Measurements from ENCODE around the gene CALU.

CALU gene

DNA sequence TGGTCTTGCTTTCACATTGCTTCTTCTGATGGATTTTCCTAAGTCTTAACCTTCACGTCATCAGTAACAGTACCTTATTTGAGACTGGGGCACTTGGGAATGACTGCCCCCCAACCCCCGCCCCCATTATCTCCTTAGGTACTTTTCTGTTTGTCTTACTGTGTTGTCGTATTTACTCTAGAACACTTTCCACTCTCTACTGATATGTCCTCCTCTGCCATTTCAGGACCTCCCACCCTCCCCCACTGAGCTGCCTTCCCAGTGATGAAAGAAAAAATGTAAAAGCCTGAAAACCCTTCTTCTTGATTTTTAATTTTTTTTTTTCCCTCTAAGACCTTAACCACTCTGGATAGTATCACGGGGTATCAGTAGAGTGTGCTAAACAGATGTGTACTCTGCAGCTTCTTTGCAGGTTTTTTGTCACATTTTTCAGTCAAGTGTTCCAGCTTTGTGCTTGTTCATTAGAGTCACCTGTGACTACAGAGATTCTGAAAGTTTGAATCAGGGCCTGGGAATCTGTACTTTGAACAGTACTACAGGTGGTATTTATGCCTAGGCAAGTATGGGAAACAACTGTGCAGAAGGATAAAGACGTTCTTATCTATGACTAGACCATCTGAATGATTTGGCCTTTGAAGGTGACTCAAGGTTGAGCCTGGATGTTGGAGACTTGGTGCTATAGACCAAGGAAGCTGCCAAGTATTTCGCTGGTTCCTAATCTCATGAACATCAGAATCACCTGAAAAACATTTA is 8.3 kb downstream of the CALU start:
- no peak for DNase-seq (ENCODE audit: low read depth in 3 of 3)

DNA sequence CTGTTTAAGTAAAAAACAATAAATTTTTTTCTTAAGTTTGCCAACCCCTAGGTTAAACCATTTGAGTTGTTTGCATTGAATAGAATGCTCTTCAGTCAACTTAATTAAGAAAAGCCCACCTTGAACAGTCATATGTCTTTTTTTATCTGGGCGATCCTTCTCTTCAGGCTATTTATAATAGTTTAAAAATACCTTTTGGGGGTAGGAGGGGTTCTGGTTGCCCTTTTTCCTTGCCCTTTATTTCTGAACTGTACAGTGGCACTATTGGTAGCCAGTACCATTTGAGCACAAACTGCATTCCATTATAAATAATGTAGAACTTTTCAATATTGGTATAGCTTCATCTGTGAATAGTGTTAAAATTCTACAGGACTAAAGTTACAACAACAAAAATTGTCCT is 13.1 kb downstream of the CALU start:
- no peak for DNase-seq (ENCODE audit: low read depth in 3 of 3)

DNA sequence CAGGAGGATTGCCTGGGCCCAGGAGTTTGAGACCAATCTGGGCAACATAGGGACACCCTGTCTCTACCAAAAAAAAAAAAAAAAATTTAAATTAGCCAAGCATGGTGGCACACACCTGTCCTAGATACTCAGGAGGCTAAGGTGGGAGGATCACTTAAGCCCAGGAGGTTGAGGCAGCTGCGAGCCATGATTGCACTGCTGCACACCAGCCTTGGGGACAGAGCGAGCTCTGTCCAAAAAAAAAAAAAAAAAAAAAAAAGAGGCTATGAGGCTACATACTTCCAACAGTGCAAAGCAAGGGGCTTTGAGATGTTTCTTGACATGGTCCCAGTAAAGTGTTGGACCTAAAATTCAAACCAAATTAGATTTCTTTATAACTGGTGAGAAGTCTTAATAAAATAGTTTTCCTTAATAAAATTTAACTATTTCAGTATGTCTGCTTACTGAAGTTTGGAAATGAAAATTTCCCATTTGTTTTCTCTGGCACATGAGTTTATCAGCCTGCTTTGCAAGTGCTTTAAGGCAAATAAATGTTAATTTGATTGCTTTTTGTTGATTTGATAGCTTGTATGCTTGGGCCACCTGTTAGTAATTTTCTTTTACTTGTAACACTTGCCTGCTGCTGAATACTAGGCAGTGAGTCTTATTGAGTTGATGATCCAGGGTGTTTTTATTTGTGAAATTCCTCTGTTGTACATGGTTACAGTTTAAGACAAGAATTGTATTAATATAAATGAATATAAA is 16.1 kb downstream of the CALU start:
- no peak for DNase-seq (ENCODE audit: low read depth in 3 of 3)

DNA sequence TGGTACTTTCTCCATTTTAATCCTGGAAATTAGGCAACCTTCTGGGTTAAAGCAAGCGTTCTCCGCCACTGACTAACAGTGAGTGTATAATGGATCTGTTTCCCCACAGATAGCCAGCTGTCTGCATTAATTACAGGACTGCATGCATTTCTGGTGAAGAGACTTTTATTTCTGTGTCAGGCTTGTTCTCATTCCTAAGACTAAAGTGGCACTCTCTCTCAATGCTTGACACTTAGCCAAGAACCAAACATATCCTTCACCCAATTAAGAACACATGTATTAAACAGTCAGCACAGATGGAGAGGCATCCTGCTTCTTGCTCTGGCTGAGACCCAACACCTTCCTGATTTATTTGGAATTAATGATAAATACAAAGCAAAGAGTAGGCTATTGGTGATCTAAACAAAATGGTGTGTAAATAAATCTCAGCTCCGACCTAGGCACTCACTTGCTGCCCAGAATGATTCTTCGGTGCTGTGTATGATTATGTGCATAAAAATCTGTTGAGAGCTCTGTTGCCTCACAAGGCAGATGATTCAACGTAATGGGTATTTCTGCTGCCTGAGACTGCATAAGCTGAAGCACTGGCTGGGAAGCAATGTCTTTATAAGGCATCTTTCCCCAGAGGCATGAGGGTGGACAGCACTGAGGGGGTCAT is 16.8 kb downstream of the CALU start:
- DNase-seq (ENCODE audit: low read depth in 3 of 3), result no peak

DNA sequence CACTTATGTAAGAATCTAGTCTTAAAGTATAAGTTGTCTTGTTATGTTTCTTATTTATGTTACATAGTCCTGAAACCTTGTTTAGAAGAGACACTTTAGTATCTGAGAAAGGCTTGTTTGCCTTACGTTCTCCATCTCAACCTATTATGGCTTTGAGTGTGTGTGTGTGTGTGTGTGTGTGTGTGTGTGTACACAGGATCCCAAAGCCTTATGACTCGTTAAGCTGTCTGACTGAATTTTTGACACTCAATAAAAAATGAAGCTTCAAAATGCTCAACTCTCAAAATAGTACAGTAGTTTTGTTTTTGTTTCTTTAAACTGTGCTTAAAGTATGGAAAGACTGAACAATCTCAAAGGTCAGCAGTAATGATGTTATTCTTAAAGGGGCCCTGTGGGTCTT is 18.0 kb downstream of the CALU start:
- DNase-seq (ENCODE audit: low read depth in 3 of 3), result no peak

DNA sequence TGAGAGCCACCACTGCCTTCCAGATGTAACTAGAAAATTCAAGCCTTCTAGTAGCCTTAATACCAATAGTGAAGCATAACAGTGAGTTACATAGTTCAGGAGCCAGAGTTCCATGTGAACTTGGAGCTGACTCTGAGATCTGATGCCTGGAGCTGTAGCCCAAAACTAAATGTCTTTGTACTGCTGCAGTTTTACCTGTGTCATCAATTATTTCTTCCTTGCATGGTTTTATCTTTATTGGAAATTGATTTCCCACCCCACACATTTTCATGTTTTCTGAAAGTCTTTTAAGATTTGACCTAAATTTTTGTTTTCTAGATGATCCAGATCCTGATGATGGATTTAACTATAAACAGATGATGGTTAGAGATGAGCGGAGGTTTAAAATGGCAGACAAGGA is 19.4 kb downstream of the CALU start:
- no peak for DNase-seq (ENCODE audit: low read depth in 3 of 3)

DNA sequence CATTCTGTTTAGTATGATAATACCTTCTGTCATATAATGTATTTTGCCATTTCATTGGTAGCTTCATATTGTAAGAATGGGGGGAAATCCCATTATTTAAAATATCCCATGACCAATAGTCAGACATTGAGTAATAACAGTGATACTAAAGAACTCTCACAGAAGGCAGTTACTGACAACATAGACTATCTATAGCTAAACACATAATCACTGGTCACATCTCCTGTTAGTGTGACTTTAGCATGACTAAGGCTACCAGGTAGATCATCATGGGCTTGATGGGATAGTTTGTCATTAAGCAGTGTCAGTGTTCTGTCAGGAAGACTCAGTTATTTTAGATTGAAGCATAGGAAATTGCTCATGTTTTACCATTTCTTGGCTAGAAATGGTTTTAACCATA is 20.1 kb downstream of the CALU start:
- no peak for DNase-seq (ENCODE audit: low read depth in 3 of 3)

DNA sequence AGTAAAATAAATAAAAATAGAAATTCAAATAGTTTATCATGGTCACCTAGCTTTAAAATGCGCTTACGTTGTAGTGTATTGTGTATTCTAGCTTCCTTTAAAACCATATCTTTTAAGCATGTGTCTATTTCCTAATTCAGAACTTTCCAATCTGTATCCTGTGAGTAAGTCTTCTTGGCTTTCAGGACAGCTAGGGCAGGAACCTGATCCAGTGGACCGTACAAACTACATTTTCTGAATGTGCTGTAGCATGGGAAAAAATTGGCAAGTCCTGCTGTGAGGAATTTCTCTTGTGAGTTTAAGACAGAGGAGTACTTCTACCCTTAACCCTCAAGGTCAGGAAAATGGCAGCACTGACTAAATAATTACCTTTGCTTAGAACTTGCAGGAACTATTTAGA is 24.4 kb downstream of the CALU start:
- DNase-seq (ENCODE audit: low read depth in 3 of 3), result no peak

DNA sequence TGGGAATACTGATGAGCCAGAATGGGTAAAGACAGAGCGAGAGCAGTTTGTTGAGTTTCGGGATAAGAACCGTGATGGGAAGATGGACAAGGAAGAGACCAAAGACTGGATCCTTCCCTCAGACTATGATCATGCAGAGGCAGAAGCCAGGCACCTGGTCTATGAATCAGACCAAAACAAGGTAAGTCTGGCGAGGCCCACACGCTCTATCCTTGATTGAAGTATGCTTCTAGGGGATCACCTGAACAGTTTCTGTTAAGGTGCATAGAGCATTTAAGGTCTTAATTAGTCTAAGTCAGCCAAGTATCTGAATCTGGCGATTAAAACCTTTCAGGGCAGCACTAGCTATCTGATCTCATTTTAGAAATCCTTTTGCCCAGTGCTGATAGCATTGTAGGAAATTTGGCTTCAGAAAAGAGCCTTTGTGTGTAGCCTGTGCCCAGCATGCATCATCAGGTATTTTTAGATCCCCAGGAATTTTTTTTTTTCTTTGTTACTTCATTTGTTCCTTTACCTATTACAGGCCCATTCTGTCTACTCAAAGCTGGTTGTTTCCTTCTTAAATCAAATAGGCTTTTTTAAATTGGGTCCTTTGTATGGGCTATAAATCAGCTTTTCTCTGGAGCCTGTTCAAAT is 28.4 kb downstream of the CALU start:
- DNase-seq (ENCODE audit: low read depth in 3 of 3), result no peak

DNA sequence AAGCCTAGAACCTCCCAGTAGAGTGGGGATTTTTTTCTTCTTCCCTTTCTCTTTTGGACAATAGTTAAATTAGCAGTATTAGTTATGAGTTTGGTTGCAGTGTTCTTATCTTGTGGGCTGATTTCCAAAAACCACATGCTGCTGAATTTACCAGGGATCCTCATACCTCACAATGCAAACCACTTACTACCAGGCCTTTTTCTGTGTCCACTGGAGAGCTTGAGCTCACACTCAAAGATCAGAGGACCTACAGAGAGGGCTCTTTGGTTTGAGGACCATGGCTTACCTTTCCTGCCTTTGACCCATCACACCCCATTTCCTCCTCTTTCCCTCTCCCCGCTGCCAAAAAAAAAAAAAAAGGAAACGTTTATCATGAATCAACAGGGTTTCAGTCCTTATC is 31.1 kb downstream of the CALU start:
- DNase-seq (ENCODE audit: low read depth in 3 of 3), result no peak

DNA sequence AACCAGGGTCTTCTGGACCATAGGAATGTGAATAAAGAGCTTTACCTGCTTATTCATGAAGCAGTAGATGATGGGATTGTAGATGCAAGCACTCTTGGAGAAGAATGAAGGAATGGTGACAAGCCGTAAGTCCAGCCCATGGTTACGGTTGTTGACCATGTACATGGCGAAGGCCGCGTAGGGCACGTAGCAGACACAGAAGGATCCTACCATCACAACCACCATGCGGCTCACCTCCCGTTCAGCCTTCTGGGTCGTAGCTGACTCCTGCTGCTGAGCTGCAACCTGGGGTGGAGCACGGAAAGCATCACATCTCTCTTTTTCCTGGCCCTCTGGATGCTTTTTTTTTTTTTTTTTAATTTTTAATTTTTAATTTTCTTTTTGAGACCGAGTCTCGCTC is 34.4 kb downstream of the CALU start:
- no peak for DNase-seq (ENCODE audit: low read depth in 3 of 3)

DNA sequence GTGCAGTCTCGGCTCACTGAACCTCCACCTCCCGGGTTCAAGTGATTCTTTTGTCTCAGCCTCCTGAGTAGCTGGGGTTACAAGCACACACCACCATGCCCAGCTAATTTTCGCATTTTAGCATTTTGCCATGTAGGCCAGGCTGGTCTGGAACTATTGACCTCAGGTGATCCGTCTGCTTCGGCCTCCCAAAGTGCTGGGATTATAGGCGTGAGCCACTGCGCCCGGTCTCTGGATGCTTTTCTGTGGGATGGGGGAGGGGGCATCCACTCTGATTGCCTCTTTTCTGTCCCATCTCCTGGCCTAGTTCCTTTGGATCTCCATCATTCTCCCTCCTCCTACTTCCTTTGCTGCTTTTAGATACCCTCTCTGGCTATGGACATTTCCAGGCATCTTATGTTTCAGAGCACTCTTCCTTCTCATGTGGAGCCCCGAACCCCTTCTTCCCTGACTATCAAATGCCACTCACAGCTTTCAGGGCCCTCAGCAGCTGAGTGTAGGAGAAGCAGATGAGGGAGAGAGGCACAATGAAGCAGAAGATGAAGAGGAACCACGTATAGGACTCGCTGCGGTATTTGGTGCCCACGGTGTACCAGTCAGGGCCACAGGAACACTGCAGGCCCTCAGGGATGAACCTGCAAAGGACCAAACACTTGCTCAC is 35.0 kb downstream of the CALU start:
- DNase-seq (ENCODE audit: low read depth in 3 of 3), result no peak

DNA sequence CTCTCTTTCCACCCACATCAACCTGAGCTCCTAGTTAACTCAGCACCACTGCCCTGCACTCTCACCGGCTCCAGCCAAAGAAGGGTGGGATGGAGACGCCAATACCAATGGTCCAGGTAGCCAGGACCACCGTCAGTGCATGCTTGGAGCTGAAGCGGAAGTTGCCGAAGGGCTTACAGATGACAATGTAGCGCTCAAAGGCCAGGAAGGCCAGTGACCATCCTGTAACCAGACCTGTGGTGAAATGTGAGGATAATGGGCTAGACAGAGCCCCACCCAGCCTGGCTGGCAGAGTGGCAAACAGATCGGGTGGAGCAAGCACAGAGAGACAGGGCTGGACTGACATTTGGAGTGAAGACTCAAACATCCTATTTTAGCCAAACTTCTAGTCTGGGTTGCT is 35.8 kb downstream of the CALU start:
- DNase-seq (ENCODE audit: low read depth in 3 of 3), result no peak

DNA sequence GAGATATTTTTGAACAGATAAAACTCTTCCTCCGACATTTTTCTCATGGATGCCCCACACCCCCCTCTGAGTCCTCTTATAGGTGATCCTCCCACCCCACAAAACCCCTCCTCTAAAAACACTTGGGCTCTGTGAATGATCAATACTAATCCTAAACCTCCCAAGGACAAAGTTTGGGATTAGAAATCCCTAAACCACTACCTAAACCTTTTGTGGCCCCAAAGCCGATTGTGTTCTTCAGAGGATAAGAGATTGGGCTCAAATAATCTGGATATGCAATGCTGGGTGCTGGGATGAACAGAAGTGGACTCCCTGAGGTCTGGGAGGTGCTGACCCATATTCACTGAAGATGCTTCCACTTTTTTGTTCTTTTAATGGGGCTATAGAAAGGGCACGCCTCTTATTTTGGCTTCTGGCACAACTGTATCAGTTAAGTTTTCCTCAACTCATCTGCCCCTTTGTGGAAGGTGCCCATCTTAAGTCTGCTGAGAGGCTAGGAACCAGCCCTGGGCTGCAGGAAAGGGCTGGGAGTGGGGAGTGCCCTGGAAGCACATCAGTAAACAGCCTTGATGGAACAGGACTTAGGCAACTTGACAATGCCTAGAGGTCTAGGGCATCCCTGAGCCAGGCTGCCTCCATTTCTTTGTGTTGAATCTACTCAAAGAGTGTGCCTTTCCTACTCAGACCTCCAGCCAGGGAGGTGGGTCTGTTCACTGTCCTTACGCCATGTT is 36.8 kb downstream of the CALU start, which contains the start of gene OPN1SW:
TSS of gene OPN1SW (minus strand) at position 51 of the 731 bp plus-strand sequence. CDS start at position 38, 13 bp downstream.
- DNase-seq (ENCODE audit: low read depth in 3 of 3), result no peak

DNA sequence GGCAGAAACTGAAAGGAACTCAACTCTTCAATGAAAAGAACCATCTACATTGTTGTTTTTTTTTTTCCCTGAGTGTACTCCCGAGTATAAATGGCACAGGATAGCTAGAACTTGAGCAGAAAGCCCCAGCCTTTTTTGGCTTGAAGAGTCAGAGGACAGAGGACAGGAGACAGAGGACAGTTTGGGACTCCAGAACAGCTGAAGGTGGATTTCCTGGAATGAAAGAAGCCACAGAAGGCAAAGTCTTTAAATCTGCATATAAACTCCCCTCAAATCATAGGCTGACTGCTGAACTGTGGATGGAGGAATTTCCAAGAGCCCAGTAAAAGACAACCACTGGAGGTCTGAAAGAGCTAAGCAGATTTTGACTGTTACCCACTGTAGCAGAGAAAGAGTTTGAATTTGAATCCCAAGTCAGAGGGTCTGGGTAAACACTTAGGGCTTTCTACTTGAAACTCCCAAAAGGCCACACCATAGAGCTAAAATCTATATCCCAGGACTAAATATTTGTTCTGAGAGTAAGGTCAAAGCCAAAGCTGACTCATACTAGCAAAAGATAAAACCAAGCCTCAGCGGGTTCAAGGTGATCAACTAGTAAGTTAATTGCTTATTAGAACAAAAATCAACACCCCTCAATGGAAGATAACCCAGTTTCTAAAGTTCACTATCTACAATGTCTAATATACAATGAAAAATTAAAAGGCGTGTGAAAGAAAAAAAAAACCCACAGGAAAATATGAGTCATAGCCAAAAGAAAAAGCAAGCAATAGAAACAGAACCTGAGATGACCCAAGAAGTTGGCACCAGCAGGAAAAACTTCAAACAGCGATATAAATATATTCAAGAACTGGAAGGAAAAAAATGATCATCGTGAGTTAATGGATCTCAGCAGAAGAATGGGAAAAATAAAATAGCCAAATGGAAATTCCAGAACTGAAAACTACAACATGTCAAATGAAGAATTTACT is 38.3 kb downstream of the CALU start:
- DNase-seq (ENCODE audit: low read depth in 3 of 3), result no peak

DNA sequence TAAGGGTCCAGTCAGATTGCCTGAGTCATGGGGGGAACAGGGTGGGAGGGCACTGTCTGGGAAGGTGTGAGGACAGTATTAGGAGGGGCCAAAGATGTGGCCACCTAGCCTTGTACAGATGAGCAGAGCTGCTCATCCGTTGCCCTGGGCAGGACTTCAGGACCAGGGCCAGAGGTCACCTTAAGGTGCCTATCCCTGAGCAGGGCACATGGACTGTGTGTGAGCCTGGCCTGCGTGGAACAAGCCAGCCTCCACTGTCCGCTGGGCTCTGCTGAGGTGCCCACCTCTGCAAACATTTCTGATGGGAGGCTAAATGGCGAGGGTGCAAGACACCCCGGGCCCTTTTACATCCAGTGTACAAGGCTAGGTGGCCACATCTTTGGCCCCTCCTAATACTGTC is 39.8 kb downstream of the CALU start:
- DNase-seq (ENCODE audit: low read depth in 3 of 3), result no peak

DNA sequence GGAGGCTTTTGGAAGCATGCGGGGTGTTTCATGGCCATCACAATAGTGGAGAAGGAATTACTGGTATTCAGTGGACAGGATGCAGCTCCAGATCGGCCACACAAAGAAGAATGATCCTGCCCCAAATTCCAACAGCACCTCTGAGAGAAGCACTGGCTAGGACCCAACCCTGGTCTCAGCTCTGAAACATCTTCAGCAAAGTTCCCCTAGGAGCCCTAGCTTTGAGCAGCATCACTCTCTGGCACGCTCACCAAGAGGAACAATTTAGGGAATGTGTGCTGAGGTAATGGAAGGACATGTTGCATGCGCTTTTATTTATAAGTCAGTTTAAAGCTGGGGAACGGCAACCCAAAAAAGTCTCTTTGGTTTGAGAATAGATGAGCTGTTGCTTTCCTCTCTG is 42.0 kb downstream of the CALU start:
- DNase-seq (ENCODE audit: low read depth in 3 of 3), result no peak

DNA sequence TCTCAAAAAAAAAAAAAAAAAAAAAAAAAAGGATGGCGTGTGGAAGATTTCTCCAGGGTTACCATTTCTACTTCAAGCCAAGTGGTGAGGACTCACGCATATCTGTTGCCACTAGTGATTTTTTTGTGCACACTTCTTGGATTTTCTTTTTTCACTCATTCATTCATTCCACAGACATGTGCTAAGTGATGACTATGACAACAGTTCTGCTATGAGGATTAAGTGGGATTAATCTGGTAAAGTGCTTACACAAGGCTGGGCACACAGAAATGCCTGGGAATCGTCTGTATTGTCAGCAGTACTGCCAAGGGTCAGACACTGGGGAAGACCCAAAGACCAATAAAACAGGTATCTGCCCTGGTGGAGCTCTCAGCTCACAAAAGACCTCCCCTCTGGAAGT is 42.7 kb downstream of the CALU start:
- no peak for DNase-seq (ENCODE audit: low read depth in 3 of 3)

DNA sequence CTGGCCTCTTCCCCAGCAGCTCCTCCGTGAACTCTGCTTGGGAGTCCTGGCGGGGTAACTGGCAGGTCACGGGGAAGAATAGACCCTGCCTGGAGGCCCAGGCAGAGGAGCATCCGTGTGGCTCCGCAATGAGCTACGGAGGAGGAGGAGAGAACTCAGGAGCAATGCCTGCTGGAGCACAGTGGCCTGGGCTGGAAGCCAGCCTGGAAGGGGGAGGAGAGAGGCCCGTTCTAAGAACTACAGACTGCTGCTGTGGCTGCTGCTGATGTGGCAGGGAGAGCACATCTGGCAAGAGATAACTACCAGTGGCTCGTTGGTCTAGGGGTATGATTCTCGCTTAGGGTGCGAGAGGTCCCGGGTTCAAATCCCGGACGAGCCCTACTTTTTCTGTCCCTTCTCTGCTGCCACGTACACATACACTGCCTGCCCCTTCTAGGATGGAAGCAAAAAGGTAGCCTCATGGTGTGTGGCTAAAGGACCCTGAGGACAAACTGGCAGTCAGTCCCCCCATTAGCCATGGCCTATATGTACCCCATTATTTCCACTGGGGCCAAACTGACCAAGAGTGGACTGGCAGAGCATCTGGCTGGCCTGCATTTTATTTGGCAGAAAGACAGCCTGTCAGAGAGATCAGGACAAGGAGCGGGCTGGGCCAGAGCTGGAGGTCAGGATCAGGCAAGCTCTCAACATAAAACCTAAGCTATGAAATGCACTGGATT is 44.1 kb downstream of the CALU start:
- DNase-seq (ENCODE audit: low read depth in 3 of 3), result peak in 1 of 3 donors; percentile 3

Data from stimulated activated CD4-positive, alpha-beta T cell treated with anti-CD3 and anti-CD28 coated beads, TNF-alpha, amount 100 ng/mL, for 48 hours (primary cell).